ENCODE measurements around the gene CYP27A1.
"Not testable (repeated sequence)": the region's sequence is repeated elsewhere in the genome, so short reads cannot be mapped to it uniquely, and the experiment has no call there.

The CYP27A1 gene

GRCh38 chr2:218781691-218782527, at the start of gene CYP27A1:
Gene CYP27A1 (plus strand): TSS chr2:218782147. CDS start chr2:218782183, 36 bp downstream.
- no peak for DNase-seq

GRCh38 chr2:218732761-218733158, 49.2 kb upstream of the CYP27A1 start:
- no peak for DNase-seq

- no peak for DNase-seq
Observed at GRCh38 chr2:218733171-218734021, 48.6 kb upstream of the CYP27A1 start.

GRCh38 chr2:218734190-218734975, 47.6 kb upstream of the CYP27A1 start:
- no peak for DNase-seq

- DNase-seq = no peak
Observed at GRCh38 chr2:218736531-218736930, 45.4 kb upstream of the CYP27A1 start.

GRCh38 chr2:218743068-218743467, 38.9 kb upstream of the CYP27A1 start:
- no peak for DNase-seq

- no peak for DNase-seq
Observed at GRCh38 chr2:218744615-218745014, 37.3 kb upstream of the CYP27A1 start.

- no peak for DNase-seq
Observed at GRCh38 chr2:218745160-218745558, 36.8 kb upstream of the CYP27A1 start.

- no peak for DNase-seq
Observed at GRCh38 chr2:218745559-218746469, 36.1 kb upstream of the CYP27A1 start.

GRCh38 chr2:218746470-218746795, 35.5 kb upstream of the CYP27A1 start:
- no peak for DNase-seq

GRCh38 chr2:218746960-218747359, 35.0 kb upstream of the CYP27A1 start:
- DNase-seq = no peak

- no peak for DNase-seq
Observed at GRCh38 chr2:218748741-218749441, 33.1 kb upstream of the CYP27A1 start.

GRCh38 chr2:218754201-218754600, 27.7 kb upstream of the CYP27A1 start:
- DNase-seq = no peak

GRCh38 chr2:218754781-218755180, 27.2 kb upstream of the CYP27A1 start:
- no peak for DNase-seq

GRCh38 chr2:218755198-218755566, 26.8 kb upstream of the CYP27A1 start:
- DNase-seq = no peak

GRCh38 chr2:218755567-218756404, 26.2 kb upstream of the CYP27A1 start:
- no peak for DNase-seq

- no peak for DNase-seq
Observed at GRCh38 chr2:218756599-218757377, 25.2 kb upstream of the CYP27A1 start.

- no peak for DNase-seq
Observed at GRCh38 chr2:218761795-218762194, 20.2 kb upstream of the CYP27A1 start.

GRCh38 chr2:218772759-218773158, 9.2 kb upstream of the CYP27A1 start:
- not testable (repeated sequence) for DNase-seq

- no peak for DNase-seq
Observed at GRCh38 chr2:218773881-218774280, 8.1 kb upstream of the CYP27A1 start.
